RWPE2 (cell line): Measurements from ENCODE around the gene ZBP1.

Experiments
- ATAC-seq: fragments of 200-7000 bp; cut with Tn5 transposase; 3 replicates; pipeline ENCODE4 v1.9.1; 2021; ENCODE audit warnings: low read depth
- DNase-seq: peaks from one replicate; pipeline ENCODE4 v3.0.0-alpha.2; 2020; ENCODE audit warnings: low spot score
- H3K27ac ChIP-seq: fragments of 450-650 bp; 2 replicates; pipeline ENCODE4 v1.5.1; 2017; ENCODE audit warnings: mild to moderate bottlenecking; ENCODE audit not compliant: poor library complexity, severe bottlenecking
- H3K27me3 ChIP-seq: fragments of 250-450 bp; sonication (Bioruptor Pico); 2 replicates; pipeline ENCODE4 v1.5.1; 2021; ENCODE audit warnings: mild to moderate bottlenecking, moderate library complexity; ENCODE audit not compliant: insufficient read depth, poor library complexity, severe bottlenecking
- H3K36me3 ChIP-seq: fragments of 250-450 bp; sonication (Bioruptor Pico); 2 replicates; pipeline ENCODE4 v1.5.1; 2020; ENCODE audit warnings: low read depth, mild to moderate bottlenecking, moderate library complexity
- H3K4me1 ChIP-seq: fragments of 250-450 bp; sonication (Bioruptor Pico); 2 replicates; pipeline ENCODE4 v1.5.1; 2021; ENCODE audit warnings: mild to moderate bottlenecking, moderate library complexity; ENCODE audit not compliant: insufficient read depth, poor library complexity, severe bottlenecking
- H3K4me3 ChIP-seq: fragments of 250-450 bp; sonication (Bioruptor Pico); 2 replicates; pipeline ENCODE4 v1.5.1; 2021; ENCODE audit warnings: mild to moderate bottlenecking, moderate library complexity; ENCODE audit not compliant: severe bottlenecking
- H3K9me3 ChIP-seq: fragments of 250-450 bp; sonication (Bioruptor Pico); 2 replicates; pipeline ENCODE4 v1.5.1; 2021; ENCODE audit warnings: mild to moderate bottlenecking, moderate library complexity; ENCODE audit not compliant: severe bottlenecking
- TF ChIP-seq, protein P1 (sequence below): fragments of 450-650 bp; IDR thresholded peaks from one replicate; pipeline ENCODE4 v1.5.1; 2017; ENCODE audit warnings: mild to moderate bottlenecking, moderate library complexity; ENCODE audit not compliant: poor library complexity, severe bottlenecking

Gene ZBP1

DNA sequence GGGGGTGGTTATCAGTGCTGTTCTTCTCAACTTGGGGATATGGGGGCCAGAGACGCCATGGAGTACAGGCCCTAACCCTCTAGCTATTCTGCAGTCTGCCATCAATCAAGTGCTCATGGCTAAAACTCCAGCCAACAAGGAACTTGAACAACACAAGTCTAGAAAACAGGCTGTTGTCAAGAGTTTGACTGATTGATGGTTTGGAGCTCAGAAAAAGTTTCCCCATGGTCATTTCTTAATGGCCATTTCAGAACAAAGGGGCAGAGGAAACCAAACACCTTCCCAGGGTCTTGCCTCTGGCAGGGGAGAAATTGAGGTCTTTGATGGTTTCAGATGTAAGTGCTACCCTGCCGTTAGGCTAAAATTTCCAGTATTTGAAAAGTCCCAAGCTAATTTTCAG, 44.2 kb downstream of the ZBP1 start:
- Histone ChIP-seq H3K4me1 (no peaks in the 10 kb centered on the region), H3K27ac (no peak overlapping the region), H3K36me3 (no peaks in the 10 kb centered on the region), H3K4me3 (no peak overlapping the region), H3K9me3 (no peaks in the 10 kb centered on the region), H3K27me3 (peaks cover 86% of the 10 kb centered on the region)
- DNase-seq = no peak
- ATAC-seq = no peak
- TF ChIP-seq, protein P1, sequence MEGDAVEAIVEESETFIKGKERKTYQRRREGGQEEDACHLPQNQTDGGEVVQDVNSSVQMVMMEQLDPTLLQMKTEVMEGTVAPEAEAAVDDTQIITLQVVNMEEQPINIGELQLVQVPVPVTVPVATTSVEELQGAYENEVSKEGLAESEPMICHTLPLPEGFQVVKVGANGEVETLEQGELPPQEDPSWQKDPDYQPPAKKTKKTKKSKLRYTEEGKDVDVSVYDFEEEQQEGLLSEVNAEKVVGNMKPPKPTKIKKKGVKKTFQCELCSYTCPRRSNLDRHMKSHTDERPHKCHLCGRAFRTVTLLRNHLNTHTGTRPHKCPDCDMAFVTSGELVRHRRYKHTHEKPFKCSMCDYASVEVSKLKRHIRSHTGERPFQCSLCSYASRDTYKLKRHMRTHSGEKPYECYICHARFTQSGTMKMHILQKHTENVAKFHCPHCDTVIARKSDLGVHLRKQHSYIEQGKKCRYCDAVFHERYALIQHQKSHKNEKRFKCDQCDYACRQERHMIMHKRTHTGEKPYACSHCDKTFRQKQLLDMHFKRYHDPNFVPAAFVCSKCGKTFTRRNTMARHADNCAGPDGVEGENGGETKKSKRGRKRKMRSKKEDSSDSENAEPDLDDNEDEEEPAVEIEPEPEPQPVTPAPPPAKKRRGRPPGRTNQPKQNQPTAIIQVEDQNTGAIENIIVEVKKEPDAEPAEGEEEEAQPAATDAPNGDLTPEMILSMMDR = no peak

DNA sequence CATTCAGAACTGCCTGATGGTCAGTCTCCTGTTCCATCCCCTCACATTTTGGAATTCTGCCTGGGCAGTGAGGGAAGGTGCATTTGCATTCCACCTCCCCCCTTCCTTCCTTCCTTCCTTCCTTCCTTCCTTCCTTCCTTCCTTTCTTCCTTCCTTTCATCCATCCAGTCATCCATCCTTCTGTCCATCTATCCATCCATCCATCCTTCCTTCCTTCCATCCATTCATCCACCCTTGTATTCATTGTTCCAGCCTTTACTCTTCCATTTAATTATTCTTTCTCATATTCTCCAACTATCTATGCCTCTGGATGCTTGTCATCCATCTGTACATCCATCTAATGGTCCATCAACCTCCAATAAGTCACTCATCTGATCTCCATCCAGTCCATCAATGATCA, 45.3 kb downstream of the ZBP1 start:
- Histone ChIP-seq H3K9me3 (no peaks in the 10 kb centered on the region), H3K4me3 (no peak overlapping the region), H3K36me3 (no peaks in the 10 kb centered on the region), H3K4me1 (no peaks in the 10 kb centered on the region), H3K27ac (no peak overlapping the region), H3K27me3 (peaks cover 86% of the 10 kb centered on the region)
- ATAC-seq (no peak), DNase-seq (no peak)
- TF ChIP-seq, protein P1 = no peak

DNA sequence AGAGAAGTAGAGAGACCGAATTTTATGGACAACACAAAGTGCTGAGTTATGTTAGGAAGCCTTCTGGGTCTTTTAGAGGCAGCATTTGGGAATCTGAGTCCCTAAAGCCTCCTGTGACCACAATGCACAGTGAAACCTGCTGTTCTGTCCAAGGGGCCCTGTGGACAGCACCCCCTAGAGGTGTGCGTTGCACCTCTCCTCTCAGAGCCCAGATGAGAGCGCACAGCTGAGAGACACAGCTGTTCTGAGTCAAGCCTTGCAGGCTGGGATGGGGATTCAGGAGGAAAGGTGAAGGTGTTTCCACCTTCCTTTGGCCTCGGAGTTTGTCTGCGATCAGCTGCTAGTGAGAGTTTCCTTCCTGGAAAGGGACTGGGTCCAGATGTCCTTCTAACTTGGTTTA, 46.3 kb downstream of the ZBP1 start:
- Histone ChIP-seq H3K4me1 (no peaks in the 10 kb centered on the region), H3K4me3 (no peak overlapping the region), H3K27me3 (peaks cover 87% of the 10 kb centered on the region), H3K36me3 (no peaks in the 10 kb centered on the region), H3K27ac (no peak overlapping the region), H3K9me3 (no peaks in the 10 kb centered on the region)
- TF ChIP-seq, protein P1 = peak; percentile 26
- no peak for ATAC-seq
- DNase-seq = no peak

DNA sequence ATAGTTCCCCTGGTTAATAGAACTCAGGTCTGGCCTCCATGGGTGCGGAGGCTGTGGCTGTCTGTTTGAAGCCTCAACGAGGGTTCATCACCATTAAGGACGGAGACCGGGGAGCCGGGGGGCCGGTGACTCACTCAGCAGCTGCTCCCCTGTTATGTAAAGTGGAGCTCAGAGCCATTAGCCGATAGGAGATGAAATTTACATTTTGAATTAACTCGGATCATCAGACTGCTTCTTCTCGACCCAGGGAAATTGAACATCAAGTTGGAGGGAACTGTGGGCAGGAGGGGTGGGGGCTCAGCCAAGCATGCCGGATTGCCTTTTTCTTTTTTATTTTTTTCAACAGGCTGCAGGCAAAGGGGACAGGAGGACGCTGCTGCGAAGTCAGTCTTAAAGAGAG, 47.0 kb downstream of the ZBP1 start:
- TF ChIP-seq, protein P1 = no peak
- no peaks in the 10 kb centered on the region for H3K9me3 ChIP-seq
- DNase-seq (no peak), ATAC-seq (no peak)
- H3K27me3 ChIP-seq = peaks cover 87% of the 10 kb centered on the region
- H3K36me3 ChIP-seq = no peaks in the 10 kb centered on the region
- no peaks in the 10 kb centered on the region for H3K4me1 ChIP-seq
- H3K27ac ChIP-seq = no peak overlapping the region
- H3K4me3 ChIP-seq = no peak overlapping the region

DNA sequence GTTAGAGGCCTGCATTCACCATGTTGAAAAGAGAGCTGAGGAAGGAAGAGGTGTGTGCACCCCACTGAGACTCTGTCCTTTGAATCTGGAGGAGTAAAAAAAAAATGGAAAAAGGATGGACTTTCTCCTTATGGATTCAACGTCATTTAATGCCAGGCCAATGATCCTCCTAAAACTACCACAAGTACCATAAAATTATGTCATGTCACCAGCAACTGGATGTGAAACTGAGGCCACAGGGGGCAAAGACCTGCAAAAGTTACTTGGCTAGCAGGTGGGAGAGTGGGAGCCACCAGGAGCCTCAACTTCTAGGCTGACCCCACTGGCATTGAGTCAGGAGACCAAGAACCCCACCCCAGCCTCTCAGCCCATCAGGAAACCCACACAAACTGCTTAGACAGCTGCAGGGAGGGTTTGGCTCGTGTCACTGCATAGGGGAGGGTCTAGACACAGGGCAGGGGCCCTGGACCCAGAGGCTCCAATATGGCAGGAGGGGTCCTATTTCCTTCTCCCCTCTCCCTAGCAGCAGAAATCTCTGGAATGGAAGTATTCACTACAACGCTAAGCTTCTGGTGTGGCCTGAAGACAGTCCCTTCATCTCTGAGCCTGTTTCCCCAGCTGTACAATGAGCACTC, 48.3 kb downstream of the ZBP1 start:
- no peaks in the 10 kb centered on the region for H3K36me3 ChIP-seq
- H3K4me3 ChIP-seq = no peak overlapping the region
- no peak for ATAC-seq
- DNase-seq = no peak
- TF ChIP-seq, protein P1 = no peak
- H3K27me3 ChIP-seq = peaks cover 87% of the 10 kb centered on the region
- no peak overlapping the region for H3K27ac ChIP-seq
- no peaks in the 10 kb centered on the region for H3K4me1 ChIP-seq
- no peaks in the 10 kb centered on the region for H3K9me3 ChIP-seq
